ENCODE data around the gene MUC5B. TPM values are rescaled to one million over a fixed set of nuclear protein-coding genes. Genes with fewer than 3 reads are reported as not detected.
"Not testable (repeated sequence)": the region's sequence is repeated elsewhere in the genome, so short reads cannot be mapped to it uniquely, and the experiment has no call there.

Gene MUC5B
- total RNA-seq, 1 experiment from 2014 or later = 2.1 TPM

GRCh38 chr11:1209371-1210057, 13.4 kb upstream of the MUC5B start:
- Histone ChIP-seq H3K4me3 (no peak overlapping the region), H3K79me2 (ENCODE audit: low read depth) (no peaks in the 10 kb centered on the region), H3K27me3 (ENCODE audit: insufficient read depth, low read depth) (no peaks in the 10 kb centered on the region), H3K4me2 (no peak overlapping the region), H4K20me1 (ENCODE audit: insufficient read depth) (no peaks in the 10 kb centered on the region), H3K36me3 (ENCODE audit: low read depth) (no peaks in the 10 kb centered on the region), H3K27ac (no peak overlapping the region), H3F3A (ENCODE audit: insufficient read depth, low read depth) (no peaks in the 10 kb centered on the region), H3K9me3 (ENCODE audit: insufficient read depth, low read depth) (0 out of 2 replicates have a peak, but pooled peaks cover 4% of the 10 kb centered on the region), H2AFZ (no peak overlapping the region), H3K9me2 (ENCODE audit: insufficient read depth) (no peaks in the 10 kb centered on the region), H3K4me1 (replicated peaks; ENCODE audit: insufficient read depth) (peaks cover 14% of the 10 kb centered on the region)
- ChIA-PET CTCF (no interaction called here), POLR2A (ENCODE audit: unreplicated experiment) (no interaction called here)
- intact Hi-C loops (cut with micrococcal nuclease; ENCODE audit: unreplicated experiment) = loop anchor here (10.0 kb wide), 1 partner anchor 95 kb away; no protein-coding TSS in a partner anchor
- TF ChIP-seq CTCF (conservative IDR thresholded peaks at IDR 0.05) (no peak), EZH2 (IDR thresholded peaks at IDR 0.05; ENCODE audit: low read depth) (no peak)
- no peak for DNase-seq
- no TSS peak for BruUV-seq (replicated peaks)

GRCh38 chr11:1211838-1212237, 11.0 kb upstream of the MUC5B start:
- Histone ChIP-seq H3K4me3 (no peak overlapping the region), H4K20me1 (ENCODE audit: insufficient read depth) (no peaks in the 10 kb centered on the region), H3K9me2 (ENCODE audit: insufficient read depth) (no peaks in the 10 kb centered on the region), H3K4me1 (replicated peaks; ENCODE audit: insufficient read depth) (no peaks in the 10 kb centered on the region), H2AFZ (no peak overlapping the region), H3K9me3 (ENCODE audit: insufficient read depth, low read depth) (peaks cover 10% of the 10 kb centered on the region; the same call in 1 of the 2 replicates), H3K4me2 (no peak overlapping the region), H3K36me3 (ENCODE audit: low read depth) (no peaks in the 10 kb centered on the region), H3K79me2 (ENCODE audit: low read depth) (no peaks in the 10 kb centered on the region), H3K27ac (no peak overlapping the region), H3K27me3 (ENCODE audit: insufficient read depth, low read depth) (no peaks in the 10 kb centered on the region), H3F3A (ENCODE audit: insufficient read depth, low read depth) (peaks cover 4% of the 10 kb centered on the region; the same call in 1 of the 2 replicates)
- ChIA-PET POLR2A (ENCODE audit: unreplicated experiment) (no interaction called here), CTCF (no interaction called here)
- BruUV-seq (replicated peaks) = no TSS peak
- TF ChIP-seq CTCF (conservative IDR thresholded peaks at IDR 0.05) (no peak), EZH2 (IDR thresholded peaks at IDR 0.05; ENCODE audit: low read depth) (no peak)
- no peak for DNase-seq
- intact Hi-C loops (cut with micrococcal nuclease; ENCODE audit: unreplicated experiment) = no loop called here

GRCh38 chr11:1215826-1216225, 7.0 kb upstream of the MUC5B start:
- H3K27me3 ChIP-seq (ENCODE audit: insufficient read depth, low read depth); H3K79me2 ChIP-seq (ENCODE audit: low read depth); POLR2A ChIA-PET (ENCODE audit: unreplicated experiment); BruUV-seq (replicated peaks); H3F3A ChIP-seq (ENCODE audit: insufficient read depth, low read depth); H3K9me3 ChIP-seq (ENCODE audit: insufficient read depth, low read depth); H3K4me3 ChIP-seq; H3K9me2 ChIP-seq (ENCODE audit: insufficient read depth); CTCF ChIA-PET; H3K4me2 ChIP-seq; intact Hi-C loops (cut with micrococcal nuclease; ENCODE audit: unreplicated experiment); H3K36me3 ChIP-seq (ENCODE audit: low read depth); DNase-seq; H3K27ac ChIP-seq; H2AFZ ChIP-seq; H4K20me1 ChIP-seq (ENCODE audit: insufficient read depth): not testable (repeated sequence)
- peaks cover 22% of the 10 kb centered on the region for H3K4me1 ChIP-seq (replicated peaks; ENCODE audit: insufficient read depth)

DNA sequence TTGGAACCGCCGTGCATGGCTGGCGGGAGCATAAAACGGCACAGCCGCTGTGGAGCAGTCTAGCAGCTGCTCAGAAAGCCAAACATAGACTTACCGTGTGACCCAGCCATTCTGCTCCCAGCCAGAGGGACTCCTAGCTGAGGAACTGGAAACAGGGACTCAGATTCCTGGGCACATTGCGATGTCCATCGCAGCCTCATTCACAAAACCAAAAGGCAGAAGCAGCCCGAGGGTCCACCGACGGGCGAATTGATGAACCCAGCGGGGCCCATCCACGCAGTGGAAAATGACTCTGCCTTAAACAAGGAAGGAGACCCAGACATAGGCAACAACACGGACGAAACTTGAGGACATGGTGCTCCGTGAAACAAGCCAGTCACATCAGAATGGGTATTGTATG, 5.7 kb upstream of the MUC5B start:
- CTCF ChIA-PET = interaction anchor here (0.6 kb wide), 1 partner anchor 10 kb away, joined by 7 read pairs; no protein-coding TSS in a partner anchor
- POLR2A ChIA-PET (ENCODE audit: unreplicated experiment) = no interaction called here

More for the DNA sequence above, 5.7 kb upstream of the MUC5B start:
- no peaks in the 10 kb centered on the region for H3K79me2 ChIP-seq (ENCODE audit: low read depth)
- DNase-seq = no peak
- H3K4me1 ChIP-seq (replicated peaks; ENCODE audit: insufficient read depth) = peaks cover 31% of the 10 kb centered on the region
- H3F3A ChIP-seq (ENCODE audit: insufficient read depth, low read depth) = peaks cover 4% of the 10 kb centered on the region; the same call in 1 of the 2 replicates
- intact Hi-C loops (cut with micrococcal nuclease; ENCODE audit: unreplicated experiment) = no loop called here
- no TSS peak for BruUV-seq (replicated peaks)
- no peak overlapping the region for H3K27ac ChIP-seq
- no peak overlapping the region for H3K4me2 ChIP-seq
- H3K36me3 ChIP-seq (ENCODE audit: low read depth) = no peaks in the 10 kb centered on the region
- peaks cover 5% of the 10 kb centered on the region; the same call in 1 of the 2 replicates for H3K9me3 ChIP-seq (ENCODE audit: insufficient read depth, low read depth)
- H3K27me3 ChIP-seq (ENCODE audit: insufficient read depth, low read depth) = no peaks in the 10 kb centered on the region
- H3K9me2 ChIP-seq (ENCODE audit: insufficient read depth) = no peaks in the 10 kb centered on the region
- H2AFZ ChIP-seq = no peak overlapping the region
- TF ChIP-seq CTCF (conservative IDR thresholded peaks at IDR 0.05) (no peak), EZH2 (IDR thresholded peaks at IDR 0.05; ENCODE audit: low read depth) (no peak)
- no peaks in the 10 kb centered on the region for H4K20me1 ChIP-seq (ENCODE audit: insufficient read depth)
- no peak overlapping the region for H3K4me3 ChIP-seq

Measured in PC-9 (cell line).